ENCODE results near the gene NEDD8.

NEDD8 gene

GRCh38 chr14:24189059-24189375, 43.1 kb downstream of the NEDD8 start:
- Histone ChIP-seq H3K9me3 (ENCODE audit: control insufficient read depth in 1 of 2, low read length in 2 of 2) (no peaks in the 10 kb centered on the region), H3K4me3 (ENCODE audit: low read depth in 1 of 2, low read length in 2 of 2) (peak overlapping the region; percentile 79 to 85), H3K27ac (ENCODE audit: low read depth, low read length) (no peak overlapping the region), H3K4me1 (ENCODE audit: control insufficient read depth in 1 of 2, insufficient read depth in 2 of 2, low read length in 2 of 2) (peaks cover 16 to 19% of the 10 kb centered on the region in 2 donors), H3K36me3 (ENCODE audit: control insufficient read depth in 1 of 2, insufficient read depth in 2 of 2, low read length in 2 of 2) (peaks cover 28 to 60% of the 10 kb centered on the region in 2 donors), H3K9ac (ENCODE audit: low read depth in 1 of 2, low read length in 2 of 2) (peak overlapping the region in 1 of 2 donors; percentile 10), H3K27me3 (ENCODE audit: control insufficient read depth in 1 of 2, insufficient read depth in 2 of 2, low read length in 2 of 2) (no peaks in the 10 kb centered on the region)

GRCh38 chr14:24188251-24189058, 43.7 kb downstream of the NEDD8 start, which contains the start of gene IPO4:
TSS of gene IPO4 (minus strand) at chr14:24188816. CDS start at chr14:24188787, 29 bp downstream.
- peaks cover 28 to 63% of the 10 kb centered on the region in 2 donors for H3K36me3 ChIP-seq (ENCODE audit: control insufficient read depth in 1 of 2, insufficient read depth in 2 of 2, low read length in 2 of 2)
- peak within 1 kb of the TSS; percentile 79 to 85 for H3K4me3 ChIP-seq (ENCODE audit: low read depth in 1 of 2, low read length in 2 of 2)
- peaks cover 14 to 17% of the 10 kb centered on the region in 2 donors for H3K4me1 ChIP-seq (ENCODE audit: control insufficient read depth in 1 of 2, insufficient read depth in 2 of 2, low read length in 2 of 2)
- peak within 1 kb of the TSS; percentile 35 for H3K27ac ChIP-seq (ENCODE audit: low read depth, low read length)
- no peaks in the 10 kb centered on the region for H3K27me3 ChIP-seq (ENCODE audit: control insufficient read depth in 1 of 2, insufficient read depth in 2 of 2, low read length in 2 of 2)
- H3K9ac ChIP-seq (ENCODE audit: low read depth in 1 of 2, low read length in 2 of 2) = peak within 1 kb of the TSS; percentile 10 to 44
- no peaks in the 10 kb centered on the region for H3K9me3 ChIP-seq (ENCODE audit: control insufficient read depth in 1 of 2, low read length in 2 of 2)

- H3K4me3 ChIP-seq (ENCODE audit: low read depth in 1 of 2, low read length in 2 of 2) = peak overlapping the region; percentile 79 to 85
- H3K36me3 ChIP-seq (ENCODE audit: control insufficient read depth in 1 of 2, insufficient read depth in 2 of 2, low read length in 2 of 2) = peaks cover 35 to 66% of the 10 kb centered on the region in 2 donors
- H3K27me3 ChIP-seq (ENCODE audit: control insufficient read depth in 1 of 2, insufficient read depth in 2 of 2, low read length in 2 of 2) = no peaks in the 10 kb centered on the region
- no peak overlapping the region for H3K27ac ChIP-seq (ENCODE audit: low read depth, low read length)
- H3K9ac ChIP-seq (ENCODE audit: low read depth in 1 of 2, low read length in 2 of 2) = peak overlapping the region; percentile 10 to 44
- H3K9me3 ChIP-seq (ENCODE audit: control insufficient read depth in 1 of 2, low read length in 2 of 2) = no peaks in the 10 kb centered on the region
- peaks cover 14 to 17% of the 10 kb centered on the region in 2 donors for H3K4me1 ChIP-seq (ENCODE audit: control insufficient read depth in 1 of 2, insufficient read depth in 2 of 2, low read length in 2 of 2)
These were observed 44.6 kb downstream of the NEDD8 start for GRCh38 chr14:24187539-24187915.

- Histone ChIP-seq H3K4me1 (ENCODE audit: control insufficient read depth in 1 of 2, insufficient read depth in 2 of 2, low read length in 2 of 2) (peaks cover 14 to 17% of the 10 kb centered on the region in 2 donors), H3K9ac (ENCODE audit: low read depth in 1 of 2, low read length in 2 of 2) (no peak overlapping the region), H3K27ac (ENCODE audit: low read depth, low read length) (no peak overlapping the region), H3K27me3 (ENCODE audit: control insufficient read depth in 1 of 2, insufficient read depth in 2 of 2, low read length in 2 of 2) (no peaks in the 10 kb centered on the region), H3K36me3 (ENCODE audit: control insufficient read depth in 1 of 2, insufficient read depth in 2 of 2, low read length in 2 of 2) (peaks cover 35 to 66% of the 10 kb centered on the region in 2 donors), H3K4me3 (ENCODE audit: low read depth in 1 of 2, low read length in 2 of 2) (no peak overlapping the region), H3K9me3 (ENCODE audit: control insufficient read depth in 1 of 2, low read length in 2 of 2) (no peaks in the 10 kb centered on the region)
These were observed 45.2 kb downstream of the NEDD8 start for GRCh38 chr14:24186831-24187538.

GRCh38 chr14:24185741-24186140, 46.4 kb downstream of the NEDD8 start:
- no peak overlapping the region for H3K9ac ChIP-seq (ENCODE audit: low read depth in 1 of 2, low read length in 2 of 2)
- H3K4me1 ChIP-seq (ENCODE audit: control insufficient read depth in 1 of 2, insufficient read depth in 2 of 2, low read length in 2 of 2) = peaks cover 14 to 17% of the 10 kb centered on the region in 2 donors
- H3K36me3 ChIP-seq (ENCODE audit: control insufficient read depth in 1 of 2, insufficient read depth in 2 of 2, low read length in 2 of 2) = peaks cover 41 to 70% of the 10 kb centered on the region in 2 donors

GRCh38 chr14:24185026-24185425, 47.1 kb downstream of the NEDD8 start:
- peaks cover 43 to 71% of the 10 kb centered on the region in 2 donors for H3K36me3 ChIP-seq (ENCODE audit: control insufficient read depth in 1 of 2, insufficient read depth in 2 of 2, low read length in 2 of 2)
- H3K9ac ChIP-seq (ENCODE audit: low read depth in 1 of 2, low read length in 2 of 2) = no peak overlapping the region
- no peaks in the 10 kb centered on the region for H3K27me3 ChIP-seq (ENCODE audit: control insufficient read depth in 1 of 2, insufficient read depth in 2 of 2, low read length in 2 of 2)
- peaks cover 14 to 17% of the 10 kb centered on the region in 2 donors for H3K4me1 ChIP-seq (ENCODE audit: control insufficient read depth in 1 of 2, insufficient read depth in 2 of 2, low read length in 2 of 2)
- H3K27ac ChIP-seq (ENCODE audit: low read depth, low read length) = no peak overlapping the region
- no peaks in the 10 kb centered on the region for H3K9me3 ChIP-seq (ENCODE audit: control insufficient read depth in 1 of 2, low read length in 2 of 2)
- no peak overlapping the region for H3K4me3 ChIP-seq (ENCODE audit: low read depth in 1 of 2, low read length in 2 of 2)

More at GRCh38 chr14:24185741-24186140, 46.4 kb downstream of the NEDD8 start:
- Histone ChIP-seq H3K4me3 (ENCODE audit: low read depth in 1 of 2, low read length in 2 of 2) (no peak overlapping the region), H3K27me3 (ENCODE audit: control insufficient read depth in 1 of 2, insufficient read depth in 2 of 2, low read length in 2 of 2) (no peaks in the 10 kb centered on the region), H3K9me3 (ENCODE audit: control insufficient read depth in 1 of 2, low read length in 2 of 2) (no peaks in the 10 kb centered on the region), H3K27ac (ENCODE audit: low read depth, low read length) (no peak overlapping the region)

GRCh38 chr14:24184104-24184970, 47.8 kb downstream of the NEDD8 start:
- Histone ChIP-seq H3K9me3 (ENCODE audit: control insufficient read depth in 1 of 2, low read length in 2 of 2) (no peaks in the 10 kb centered on the region), H3K4me3 (ENCODE audit: low read depth in 1 of 2, low read length in 2 of 2) (no peak overlapping the region), H3K36me3 (ENCODE audit: control insufficient read depth in 1 of 2, insufficient read depth in 2 of 2, low read length in 2 of 2) (peaks cover 43 to 73% of the 10 kb centered on the region in 2 donors), H3K27ac (ENCODE audit: low read depth, low read length) (no peak overlapping the region), H3K4me1 (ENCODE audit: control insufficient read depth in 1 of 2, insufficient read depth in 2 of 2, low read length in 2 of 2) (peaks cover 14 to 15% of the 10 kb centered on the region in 2 donors), H3K9ac (ENCODE audit: low read depth in 1 of 2, low read length in 2 of 2) (no peak overlapping the region), H3K27me3 (ENCODE audit: control insufficient read depth in 1 of 2, insufficient read depth in 2 of 2, low read length in 2 of 2) (no peaks in the 10 kb centered on the region)

GRCh38 chr14:24183014-24183481, 49.1 kb downstream of the NEDD8 start:
- Histone ChIP-seq H3K9ac (ENCODE audit: low read depth in 1 of 2, low read length in 2 of 2) (no peak overlapping the region), H3K36me3 (ENCODE audit: control insufficient read depth in 1 of 2, insufficient read depth in 2 of 2, low read length in 2 of 2) (peaks cover 47 to 86% of the 10 kb centered on the region in 2 donors), H3K4me1 (ENCODE audit: control insufficient read depth in 1 of 2, insufficient read depth in 2 of 2, low read length in 2 of 2) (peaks cover 6 to 9% of the 10 kb centered on the region in 2 donors), H3K4me3 (ENCODE audit: low read depth in 1 of 2, low read length in 2 of 2) (no peak overlapping the region), H3K27ac (ENCODE audit: low read depth, low read length) (no peak overlapping the region), H3K9me3 (ENCODE audit: control insufficient read depth in 1 of 2, low read length in 2 of 2) (no peaks in the 10 kb centered on the region), H3K27me3 (ENCODE audit: control insufficient read depth in 1 of 2, insufficient read depth in 2 of 2, low read length in 2 of 2) (no peaks in the 10 kb centered on the region)

- Histone ChIP-seq H3K4me3 (ENCODE audit: low read depth in 1 of 2, low read length in 2 of 2) (no peak overlapping the region), H3K9me3 (ENCODE audit: control insufficient read depth in 1 of 2, low read length in 2 of 2) (no peaks in the 10 kb centered on the region), H3K4me1 (ENCODE audit: control insufficient read depth in 1 of 2, insufficient read depth in 2 of 2, low read length in 2 of 2) (peaks cover 0 to 1% of the 10 kb centered on the region in 2 donors), H3K27ac (ENCODE audit: low read depth, low read length) (no peak overlapping the region), H3K36me3 (ENCODE audit: control insufficient read depth in 1 of 2, insufficient read depth in 2 of 2, low read length in 2 of 2) (peaks cover 51 to 93% of the 10 kb centered on the region in 2 donors), H3K27me3 (ENCODE audit: control insufficient read depth in 1 of 2, insufficient read depth in 2 of 2, low read length in 2 of 2) (no peaks in the 10 kb centered on the region), H3K9ac (ENCODE audit: low read depth in 1 of 2, low read length in 2 of 2) (no peak overlapping the region)
These were observed 49.9 kb downstream of the NEDD8 start for GRCh38 chr14:24182110-24182882.

All from duodenal mucosa (tissue), 2 donors.